Prostate gland (tissue), 2 donors: ENCODE data around the gene FBXL17. TPM values are rescaled to one million over a fixed set of nuclear protein-coding genes. Genes with fewer than 3 reads are reported as not detected.

Experiments used
- DNase-seq: peaks from one replicate; pipeline ENCODE4 v3.0.0-alpha.2; 2019; ENCODE audit warnings: low spot score
- H3K27ac ChIP-seq, 2 donors: fragments of 200-600 bp; sonication (generic); 2 replicates each; pipeline ENCODE4 v1.5.1; 2017 to 2019
- H3K27me3 ChIP-seq: fragments of 200-600 bp; sonication (generic); replicated peaks from 2 replicates; pipeline ENCODE4 v1.5.1; 2019; ENCODE audit not compliant: insufficient read depth
- H3K36me3 ChIP-seq, 2 donors: fragments of 200-600 bp; sonication (generic); 1 replicate in 1 of 2; 2 replicates in 1 of 2; pipeline versions ENCODE4 v1.5.1 to v1.8.1; 2017 to 2019
- H3K4me1 ChIP-seq: fragments of 200-600 bp; sonication (generic); replicated peaks from 2 replicates; pipeline ENCODE4 v1.5.1; 2019
- H3K4me3 ChIP-seq, 2 donors: fragments of 200-600 bp; sonication (generic); 2 replicates each; pipeline ENCODE4 v1.5.1; 2017 to 2019
- H3K9me3 ChIP-seq: fragments of 200-600 bp; sonication (generic); 2 replicates; pipeline ENCODE4 v1.5.1; 2017
- POLR2A ChIP-seq: fragments of 450-650 bp; IDR thresholded peaks from one replicate; pipeline ENCODE4 v1.6.1; 2016; ENCODE audit warnings: antibody characterized with exemption, mild to moderate bottlenecking
- POLR2AphosphoS5 ChIP-seq: sonication (generic); formaldehyde crosslinking; IDR thresholded peaks from one replicate; pipeline ENCODE4 v1.6.1; 2017; ENCODE audit warnings: antibody characterized with exemption
- WGBS: methylation state at CpG from one replicate; pipeline ENCODE4 v1.1.5; 2018; 5-methylcytosine and 5-hydroxymethylcytosine counted together
- intact Hi-C: fragments of 100-400 bp; cut with DNase I; formaldehyde crosslinking; loops from one replicate; pipeline ENCODE4 v1.14.2; 2022
- total RNA-seq, 2 donors: library from RNA; depleted of rRNA; stranded (reverse); fragments of >200 nt; gene quantifications; one replicate each; pipeline ENCODE4 v1.1.0, GENCODE V29; 2016
- TF ChIP-seq, protein P1 (sequence below), 4 experiments: fragments of 200-600 bp in 2 of 4; fragments of 450-650 bp in 2 of 4; sonication (generic) in 2 of 4; IDR thresholded peaks; 1 replicate in 3 of 4; 2 replicates in 1 of 4; pipeline ENCODE4 v1.5.1; 2016 to 2019; ENCODE audit warnings: antibody characterized with exemption in 4 of 4, mild to moderate bottlenecking in 2 of 4, moderate library complexity in 2 of 4

FBXL17 gene
- total RNA-seq, 2 donors from 2014 or later: 14.8 to 30.4 TPM

DNA sequence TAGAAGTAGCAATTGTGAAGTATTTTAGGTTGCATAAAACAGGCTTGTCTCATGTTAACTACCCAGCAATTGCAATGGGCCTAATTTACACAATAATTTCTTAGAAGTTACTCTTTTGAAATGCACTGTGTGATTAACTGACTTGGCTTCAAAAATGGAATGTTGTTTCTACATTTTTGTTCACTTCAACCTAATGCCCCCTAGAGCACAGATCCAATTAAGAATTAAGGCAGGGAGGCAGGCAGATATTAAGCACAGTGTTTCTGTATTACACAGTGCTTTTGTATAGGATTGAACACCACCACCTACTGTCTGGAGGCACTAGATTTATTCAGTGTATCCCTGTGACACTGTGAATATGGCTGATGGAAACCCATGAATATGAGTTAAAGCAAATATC lies 302.1 kb downstream of the FBXL17 start:
- intact Hi-C loops: no loop called here

DNA sequence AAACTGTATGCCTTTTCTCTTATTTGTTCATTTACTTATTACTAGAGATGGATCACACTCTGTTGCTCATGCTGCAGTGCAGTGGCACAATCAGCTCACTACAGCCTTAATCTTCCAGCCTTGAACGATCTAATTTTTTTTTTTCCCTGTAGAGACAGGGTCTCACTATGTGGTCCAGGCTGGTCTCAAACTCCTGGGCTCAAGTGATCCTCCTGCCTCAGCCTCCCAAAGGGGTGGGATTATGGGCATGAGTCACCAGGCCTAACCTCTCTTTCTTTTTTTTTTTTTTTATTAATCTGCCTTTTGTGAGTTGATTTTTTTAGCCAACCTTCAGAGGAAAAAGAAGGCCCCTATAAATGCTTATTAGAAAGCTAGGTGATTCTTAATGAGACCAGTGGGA lies 303.0 kb downstream of the FBXL17 start:
- no peak overlapping the region for H3K27ac ChIP-seq
- H3K4me1 ChIP-seq: no peaks in the 10 kb centered on the region
- H3K4me3 ChIP-seq: no peak overlapping the region
- no peaks in the 10 kb centered on the region for H3K27me3 ChIP-seq
- no peak for DNase-seq
- no peaks in the 10 kb centered on the region for H3K9me3 ChIP-seq
- intact Hi-C loops: no loop called here
- WGBS: 82% methylated on average over 1 of the region's 1 CpG
- no peak for TF ChIP-seq POLR2A
- no peak for TF ChIP-seq POLR2AphosphoS5
- TF ChIP-seq, protein P1, sequence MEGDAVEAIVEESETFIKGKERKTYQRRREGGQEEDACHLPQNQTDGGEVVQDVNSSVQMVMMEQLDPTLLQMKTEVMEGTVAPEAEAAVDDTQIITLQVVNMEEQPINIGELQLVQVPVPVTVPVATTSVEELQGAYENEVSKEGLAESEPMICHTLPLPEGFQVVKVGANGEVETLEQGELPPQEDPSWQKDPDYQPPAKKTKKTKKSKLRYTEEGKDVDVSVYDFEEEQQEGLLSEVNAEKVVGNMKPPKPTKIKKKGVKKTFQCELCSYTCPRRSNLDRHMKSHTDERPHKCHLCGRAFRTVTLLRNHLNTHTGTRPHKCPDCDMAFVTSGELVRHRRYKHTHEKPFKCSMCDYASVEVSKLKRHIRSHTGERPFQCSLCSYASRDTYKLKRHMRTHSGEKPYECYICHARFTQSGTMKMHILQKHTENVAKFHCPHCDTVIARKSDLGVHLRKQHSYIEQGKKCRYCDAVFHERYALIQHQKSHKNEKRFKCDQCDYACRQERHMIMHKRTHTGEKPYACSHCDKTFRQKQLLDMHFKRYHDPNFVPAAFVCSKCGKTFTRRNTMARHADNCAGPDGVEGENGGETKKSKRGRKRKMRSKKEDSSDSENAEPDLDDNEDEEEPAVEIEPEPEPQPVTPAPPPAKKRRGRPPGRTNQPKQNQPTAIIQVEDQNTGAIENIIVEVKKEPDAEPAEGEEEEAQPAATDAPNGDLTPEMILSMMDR (IDR thresholded peaks at IDR 0.05): no peak
- H3K36me3 ChIP-seq: no peaks in the 10 kb centered on the region

More for the DNA sequence above, 302.1 kb downstream of the FBXL17 start:
- Histone ChIP-seq H3K27me3 (no peaks in the 10 kb centered on the region), H3K9me3 (no peaks in the 10 kb centered on the region), H3K4me3 (no peak overlapping the region), H3K4me1 (no peaks in the 10 kb centered on the region), H3K36me3 (no peaks in the 10 kb centered on the region), H3K27ac (no peak overlapping the region)
- TF ChIP-seq POLR2A (no peak), POLR2AphosphoS5 (no peak)
- TF ChIP-seq, protein P1 (IDR thresholded peaks at IDR 0.05): no peak
- no peak for DNase-seq

DNA sequence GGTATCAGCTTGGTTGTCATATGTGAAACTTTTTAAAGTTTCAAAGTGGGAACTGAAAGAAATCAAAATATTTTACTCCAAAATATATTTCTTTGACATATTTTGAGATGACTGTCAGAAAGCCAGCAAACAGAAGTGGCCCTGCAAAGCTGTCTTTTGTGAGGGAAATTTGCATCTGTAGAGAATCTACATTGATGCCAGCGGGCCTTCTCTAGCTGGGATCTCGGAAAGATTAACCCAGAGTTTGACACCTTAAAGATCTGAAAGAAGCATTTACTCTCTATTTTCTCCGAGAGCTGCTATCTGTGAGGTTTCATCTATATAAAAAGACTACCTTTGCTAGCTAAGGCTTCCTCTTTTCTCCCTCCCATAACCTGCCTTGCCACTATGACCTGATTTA lies 303.6 kb downstream of the FBXL17 start:
- Histone ChIP-seq H3K27me3 (no peaks in the 10 kb centered on the region), H3K36me3 (no peaks in the 10 kb centered on the region), H3K27ac (no peak overlapping the region), H3K4me3 (no peak overlapping the region), H3K4me1 (no peaks in the 10 kb centered on the region), H3K9me3 (no peaks in the 10 kb centered on the region)
- no peak for TF ChIP-seq POLR2A
- no peak for TF ChIP-seq POLR2AphosphoS5
- TF ChIP-seq, protein P1 (IDR thresholded peaks at IDR 0.05): no peak
- WGBS: 92% methylated on average over 3 of the region's 3 CpGs
- intact Hi-C loops: no loop called here
- no peak for DNase-seq

DNA sequence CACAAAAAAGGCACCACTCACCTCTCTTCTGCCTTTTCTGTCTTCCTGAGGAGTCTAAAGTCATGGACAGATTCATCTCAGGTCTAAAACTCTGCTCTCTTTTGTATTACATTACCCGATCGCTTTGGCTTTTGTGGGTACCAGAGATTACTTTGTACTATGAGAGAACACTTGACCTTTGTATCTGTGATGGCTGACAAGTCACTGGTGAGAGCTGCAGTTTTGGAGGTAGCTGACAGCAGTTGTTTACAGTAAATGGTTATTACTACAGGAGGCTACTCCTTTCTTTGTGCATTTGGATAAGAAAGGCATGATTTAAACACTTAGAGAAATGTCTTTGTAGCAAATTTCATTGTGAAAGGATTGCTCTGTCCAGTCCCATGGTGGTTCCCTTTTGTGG lies 307.3 kb downstream of the FBXL17 start:
- H3K4me3 ChIP-seq: no peak overlapping the region
- no peak for DNase-seq
- H3K36me3 ChIP-seq: no peaks in the 10 kb centered on the region
- TF ChIP-seq POLR2A (no peak), POLR2AphosphoS5 (no peak)
- TF ChIP-seq, protein P1 (IDR thresholded peaks at IDR 0.05): no peak
- no peaks in the 10 kb centered on the region for H3K9me3 ChIP-seq
- intact Hi-C loops: no loop called here
- H3K4me1 ChIP-seq: no peaks in the 10 kb centered on the region
- H3K27me3 ChIP-seq: no peaks in the 10 kb centered on the region
- no peak overlapping the region for H3K27ac ChIP-seq
- 100% methylated on average over 2 of the region's 2 CpGs for WGBS

DNA sequence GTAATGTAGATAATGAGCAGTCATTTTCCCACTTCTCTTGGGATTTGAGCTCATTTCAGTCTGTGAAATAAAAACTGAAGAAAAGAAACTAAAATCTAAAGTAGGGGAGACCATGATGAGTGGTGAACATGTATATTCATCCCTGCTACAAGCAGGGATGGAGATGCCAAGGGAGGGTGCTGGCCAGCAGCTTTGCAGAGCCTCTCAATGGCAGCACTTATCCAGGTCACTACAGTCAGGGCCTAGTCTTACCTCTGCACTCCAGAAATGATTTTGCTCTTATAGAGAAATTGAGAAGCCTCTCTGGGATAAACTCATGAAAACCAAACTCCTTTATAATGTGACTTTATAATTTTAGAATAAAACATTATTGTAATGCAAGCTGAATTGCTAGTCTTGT lies 317.6 kb downstream of the FBXL17 start:
- TF ChIP-seq POLR2AphosphoS5 (no peak), POLR2A (no peak)
- TF ChIP-seq, protein P1 (IDR thresholded peaks at IDR 0.05): no peak

More for the DNA sequence above, 317.6 kb downstream of the FBXL17 start:
- no peaks in the 10 kb centered on the region for H3K27me3 ChIP-seq
- no peaks in the 10 kb centered on the region for H3K4me1 ChIP-seq
- H3K27ac ChIP-seq: no peak overlapping the region
- no peaks in the 10 kb centered on the region for H3K36me3 ChIP-seq
- intact Hi-C loops: no loop called here
- no peak overlapping the region for H3K4me3 ChIP-seq
- H3K9me3 ChIP-seq: no peaks in the 10 kb centered on the region
- DNase-seq: no peak
